ENCODE data around the gene MBNL2.
A peak's percentile ranks its signal among the peaks of the same experiment; 100 is the strongest.

The MBNL2 gene, protein sequence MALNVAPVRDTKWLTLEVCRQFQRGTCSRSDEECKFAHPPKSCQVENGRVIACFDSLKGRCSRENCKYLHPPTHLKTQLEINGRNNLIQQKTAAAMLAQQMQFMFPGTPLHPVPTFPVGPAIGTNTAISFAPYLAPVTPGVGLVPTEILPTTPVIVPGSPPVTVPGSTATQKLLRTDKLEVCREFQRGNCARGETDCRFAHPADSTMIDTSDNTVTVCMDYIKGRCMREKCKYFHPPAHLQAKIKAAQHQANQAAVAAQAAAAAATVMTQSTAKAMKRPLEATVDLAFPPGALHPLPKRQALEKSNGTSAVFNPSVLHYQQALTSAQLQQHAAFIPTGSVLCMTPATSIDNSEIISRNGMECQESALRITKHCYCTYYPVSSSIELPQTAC

DNA sequence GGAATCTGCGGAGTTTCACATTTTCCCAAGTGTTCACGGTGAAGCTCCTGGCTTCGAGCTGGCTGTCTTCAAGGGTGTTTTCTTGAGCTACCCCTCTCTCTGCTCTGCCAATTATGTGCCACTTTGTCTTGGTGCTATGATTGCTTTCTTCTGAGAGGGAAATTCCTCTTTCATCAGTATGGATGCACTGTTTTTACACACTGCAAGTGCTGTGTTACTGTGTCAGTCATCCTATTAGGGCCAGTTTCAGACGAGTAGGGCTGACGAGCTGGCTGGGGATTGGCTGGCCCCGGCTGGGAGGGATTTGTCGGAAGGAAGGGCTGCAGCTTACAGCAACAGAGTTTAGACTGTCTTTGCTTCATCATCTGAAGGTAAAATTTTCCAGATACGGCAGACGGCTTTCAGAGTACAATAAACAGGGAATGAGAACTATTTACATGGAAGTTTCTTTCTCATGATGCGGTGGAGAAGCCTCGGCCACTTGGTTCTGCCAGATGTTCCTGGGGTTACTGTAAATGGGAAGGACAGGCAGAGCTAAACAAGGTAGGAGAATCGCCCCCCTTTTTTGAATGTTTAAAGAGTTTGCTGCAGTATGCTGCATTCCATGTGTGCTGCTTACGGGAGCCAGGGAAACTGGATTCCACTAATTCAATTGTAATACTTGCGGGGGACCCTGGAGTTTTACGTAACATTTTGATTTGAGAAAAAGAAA, at the start of gene MBNL2:
Gene MBNL2 (plus strand): TSS at position 345 of the 712 bp plus-strand sequence. CDS start 53,903 bp downstream, outside the sequence.
- H3K27ac ChIP-seq (ENCODE audit: low read length): peak within 1 kb of the TSS; percentile 93
- peak within 1 kb of the TSS; percentile 94 for H3K4me2 ChIP-seq (ENCODE audit: low read depth, low read length)
- H3K4me3 ChIP-seq (ENCODE audit: low read length): peak within 1 kb of the TSS; percentile 75
- H3K4me1 ChIP-seq (ENCODE audit: low read length): peaks cover 13% of the 10 kb centered on the region; the same call in 1 of the 2 replicates
- DNase-seq: peak; percentile 90
- H3K9me2 ChIP-seq (replicated peaks; ENCODE audit: insufficient read depth, low read length): no peaks in the 10 kb centered on the region
- TF ChIP-seq EZH2 (optimal IDR thresholded peaks at IDR 0.05; ENCODE audit: low read depth, low read length) (no peak), EZH2phosphoT487 (IDR thresholded peaks at IDR 0.05; ENCODE audit: low read length) (no peak), CTCF (IDR thresholded peaks at IDR 0.05; ENCODE audit: low read length) (no peak)
- H3F3A ChIP-seq (ENCODE audit: insufficient read depth, low read length): peaks cover 41% of the 10 kb centered on the region
- H3K9me3 ChIP-seq (replicated peaks; ENCODE audit: insufficient read depth, low read length): no peaks in the 10 kb centered on the region
- H3K9ac ChIP-seq (ENCODE audit: low read length): peak within 1 kb of the TSS; percentile 93
- H4K20me1 ChIP-seq (ENCODE audit: insufficient read depth, low read length): no peaks in the 10 kb centered on the region
- H3K27me3 ChIP-seq (replicated peaks; ENCODE audit: insufficient read depth, low read length): no peaks in the 10 kb centered on the region
- peaks cover 50% of the 10 kb centered on the region for H3K79me2 ChIP-seq (ENCODE audit: low read length)
- H2AFZ ChIP-seq (ENCODE audit: low read length): peak within 1 kb of the TSS; percentile 41
- H3K36me3 ChIP-seq (replicated peaks; ENCODE audit: insufficient read depth, low read length): no peaks in the 10 kb centered on the region

DNA sequence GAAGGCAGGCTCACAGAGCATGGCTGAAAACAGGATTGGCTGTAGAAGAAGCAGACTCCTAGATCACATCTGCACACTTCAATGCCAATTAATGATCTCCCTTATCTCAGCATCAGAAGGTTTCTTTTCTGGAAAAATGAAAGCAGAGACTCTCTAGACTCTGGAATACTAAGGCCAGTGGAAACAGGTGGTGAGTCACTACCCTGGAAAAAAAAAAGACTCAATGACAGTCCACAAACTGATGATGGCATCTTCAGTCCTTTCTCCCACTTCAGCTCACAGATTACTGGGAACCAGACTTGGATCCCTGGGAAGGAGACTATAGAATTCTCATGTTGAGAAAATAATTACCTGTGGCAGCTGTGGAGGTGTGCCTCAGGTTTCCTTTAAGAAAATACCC, 47.5 kb upstream of the MBNL2 start:
- DNase-seq: peak; percentile 5
- no peaks in the 10 kb centered on the region for H3K27me3 ChIP-seq (replicated peaks; ENCODE audit: insufficient read depth, low read length)
- H2AFZ ChIP-seq (ENCODE audit: low read length): no peak overlapping the region
- TF ChIP-seq EZH2 (optimal IDR thresholded peaks at IDR 0.05; ENCODE audit: low read depth, low read length) (no peak), EZH2phosphoT487 (IDR thresholded peaks at IDR 0.05; ENCODE audit: low read length) (no peak), CTCF (IDR thresholded peaks at IDR 0.05; ENCODE audit: low read length) (no peak)
- H4K20me1 ChIP-seq (ENCODE audit: insufficient read depth, low read length): no peaks in the 10 kb centered on the region
- H3K9ac ChIP-seq (ENCODE audit: low read length): no peak overlapping the region
- no peak overlapping the region for H3K4me2 ChIP-seq (ENCODE audit: low read depth, low read length)
- no peak overlapping the region for H3K27ac ChIP-seq (ENCODE audit: low read length)
- no peaks in the 10 kb centered on the region for H3K4me1 ChIP-seq (ENCODE audit: low read length)
- no peaks in the 10 kb centered on the region for H3K9me3 ChIP-seq (replicated peaks; ENCODE audit: insufficient read depth, low read length)
- H3K79me2 ChIP-seq (ENCODE audit: low read length): no peaks in the 10 kb centered on the region
- H3F3A ChIP-seq (ENCODE audit: insufficient read depth, low read length): no peaks in the 10 kb centered on the region
- no peak overlapping the region for H3K4me3 ChIP-seq (ENCODE audit: low read length)
- no peaks in the 10 kb centered on the region for H3K36me3 ChIP-seq (replicated peaks; ENCODE audit: insufficient read depth, low read length)
- no peaks in the 10 kb centered on the region for H3K9me2 ChIP-seq (replicated peaks; ENCODE audit: insufficient read depth, low read length)

- H3K4me1 ChIP-seq (ENCODE audit: low read length): no peaks in the 10 kb centered on the region
- TF ChIP-seq EZH2 (optimal IDR thresholded peaks at IDR 0.05; ENCODE audit: low read depth, low read length): no peak
- no peak for TF ChIP-seq EZH2phosphoT487 (IDR thresholded peaks at IDR 0.05; ENCODE audit: low read length)
- no peak for TF ChIP-seq CTCF (IDR thresholded peaks at IDR 0.05; ENCODE audit: low read length)
These were observed 47.1 kb upstream of the MBNL2 start for GRCh38 chr13:97175041-97175440.

More at GRCh38 chr13:97175041-97175440, 47.1 kb upstream of the MBNL2 start:
- no peak overlapping the region for H2AFZ ChIP-seq (ENCODE audit: low read length)
- H3F3A ChIP-seq (ENCODE audit: insufficient read depth, low read length): no peaks in the 10 kb centered on the region
- H3K9me2 ChIP-seq (replicated peaks; ENCODE audit: insufficient read depth, low read length): no peaks in the 10 kb centered on the region
- no peak for DNase-seq
- no peak overlapping the region for H3K9ac ChIP-seq (ENCODE audit: low read length)
- no peak overlapping the region for H3K27ac ChIP-seq (ENCODE audit: low read length)
- no peaks in the 10 kb centered on the region for H3K79me2 ChIP-seq (ENCODE audit: low read length)
- H4K20me1 ChIP-seq (ENCODE audit: insufficient read depth, low read length): no peaks in the 10 kb centered on the region
- no peaks in the 10 kb centered on the region for H3K36me3 ChIP-seq (replicated peaks; ENCODE audit: insufficient read depth, low read length)
- H3K4me3 ChIP-seq (ENCODE audit: low read length): no peak overlapping the region
- H3K9me3 ChIP-seq (replicated peaks; ENCODE audit: insufficient read depth, low read length): no peaks in the 10 kb centered on the region
- H3K4me2 ChIP-seq (ENCODE audit: low read depth, low read length): no peak overlapping the region
- H3K27me3 ChIP-seq (replicated peaks; ENCODE audit: insufficient read depth, low read length): no peaks in the 10 kb centered on the region

Data from MM.1S (cell line).